ENCODE measurements around the gene MYOG. TPM values are rescaled to one million over a fixed set of nuclear protein-coding genes. Genes with fewer than 3 reads are reported as not detected.

MYOG gene
- total RNA-seq, 1 experiment from 2014 or later, result not detected

GRCh38 chr1:203131548-203132200 is 45.9 kb upstream of the MYOG start:
- Histone ChIP-seq H3K9me3 (ENCODE audit: low read length) (no peaks in the 10 kb centered on the region), H3F3A (ENCODE audit: low read length, unreplicated experiment) (no peaks in the 10 kb centered on the region), H3K4me3 (ENCODE audit: low read length) (no peak overlapping the region), H3K9me2 (replicated peaks; ENCODE audit: low read length) (no peaks in the 10 kb centered on the region), H4K20me1 (ENCODE audit: low read length) (no peaks in the 10 kb centered on the region), H3K4me2 (ENCODE audit: low read length) (no peak overlapping the region), H3K36me3 (ENCODE audit: low read depth, low read length) (no peaks in the 10 kb centered on the region), H3K9ac (ENCODE audit: low read length) (no peak overlapping the region), H3K79me2 (ENCODE audit: low read length) (no peaks in the 10 kb centered on the region), H3K27ac (ENCODE audit: low read length) (no peak overlapping the region), H3K27me3 (ENCODE audit: low read length) (peaks cover 21% of the 10 kb centered on the region), H2AFZ (ENCODE audit: low read length) (no peak overlapping the region), H3K4me1 (ENCODE audit: insufficient read depth, low read length) (peaks cover 9% of the 10 kb centered on the region)
- no peak for ATAC-seq
- no peak for TF ChIP-seq CTCF (conservative IDR thresholded peaks at IDR 0.05; ENCODE audit: low read depth, low read length)
- TF ChIP-seq EZH2phosphoT487 (IDR thresholded peaks at IDR 0.05; ENCODE audit: borderline replicate concordance, low read length), result no peak
- no peak for TF ChIP-seq EZH2 (IDR thresholded peaks at IDR 0.05; ENCODE audit: low read length, unreplicated experiment)
- no TSS peak for BruUV-seq (replicated peaks)
- DNase-seq, result no peak
- intact Hi-C loops (cut with micrococcal nuclease), result no loop called here
- ChIA-PET CTCF (no interaction called here), POLR2A (ENCODE audit: unreplicated experiment) (no interaction called here)

GRCh38 chr1:203130358-203130985 is 44.7 kb upstream of the MYOG start:
- ChIA-PET CTCF (no interaction called here), POLR2A (ENCODE audit: unreplicated experiment) (no interaction called here)
- Histone ChIP-seq H4K20me1 (ENCODE audit: low read length) (no peaks in the 10 kb centered on the region), H3K4me3 (ENCODE audit: low read length) (no peak overlapping the region), H3F3A (ENCODE audit: low read length, unreplicated experiment) (no peaks in the 10 kb centered on the region), H3K36me3 (ENCODE audit: low read depth, low read length) (no peaks in the 10 kb centered on the region), H3K27me3 (ENCODE audit: low read length) (peaks cover 24% of the 10 kb centered on the region), H3K4me1 (ENCODE audit: insufficient read depth, low read length) (0 out of 2 replicates have a peak, but pooled peaks cover under 1% of the 10 kb centered on the region), H3K4me2 (ENCODE audit: low read length) (no peak overlapping the region), H3K9ac (ENCODE audit: low read length) (no peak overlapping the region), H2AFZ (ENCODE audit: low read length) (no peak overlapping the region), H3K27ac (ENCODE audit: low read length) (no peak overlapping the region), H3K9me3 (ENCODE audit: low read length) (no peaks in the 10 kb centered on the region), H3K79me2 (ENCODE audit: low read length) (no peaks in the 10 kb centered on the region), H3K9me2 (replicated peaks; ENCODE audit: low read length) (no peaks in the 10 kb centered on the region)
- TF ChIP-seq EZH2phosphoT487 (IDR thresholded peaks at IDR 0.05; ENCODE audit: borderline replicate concordance, low read length) (no peak), CTCF (conservative IDR thresholded peaks at IDR 0.05; ENCODE audit: low read depth, low read length) (no peak), EZH2 (IDR thresholded peaks at IDR 0.05; ENCODE audit: low read length, unreplicated experiment) (no peak)
- no peak for ATAC-seq
- no peak for DNase-seq
- intact Hi-C loops (cut with micrococcal nuclease), result no loop called here
- no TSS peak for BruUV-seq (replicated peaks)
